NCI-H460 (cell line): Measurements from ENCODE around the gene SARDH. TPM values are rescaled to one million over a fixed set of nuclear protein-coding genes. Genes with fewer than 3 reads are reported as not detected.
"Not testable (repeated sequence)": the region's sequence is repeated elsewhere in the genome, so short reads cannot be mapped to it uniquely, and the experiment has no call there.

Source experiments
- DNase-seq: peaks from one replicate; pipeline ENCODE4 v3.0.0-alpha.2; 2016; ENCODE audit warnings: low read depth; ENCODE audit errors: extremely low read depth
- total RNA-seq: library from RNA; depleted of rRNA; stranded (reverse); fragments of >200 nt; shearing (Covaris generic); gene quantifications from 2 replicates; pipeline ENCODE4 v1.2.3, GENCODE V29; 2014

SARDH gene
- total RNA-seq, 1 experiment from 2014 or later: 0.07 TPM

GRCh38 chr9:133677126-133678010 is 60.8 kb downstream of the SARDH start:
- DNase-seq: no peak

- DNase-seq: no peak
Observed at GRCh38 chr9:133676450-133676849, 61.7 kb downstream of the SARDH start.

GRCh38 chr9:133675796-133676195 is 62.4 kb downstream of the SARDH start:
- DNase-seq: not testable (repeated sequence)

DNA sequence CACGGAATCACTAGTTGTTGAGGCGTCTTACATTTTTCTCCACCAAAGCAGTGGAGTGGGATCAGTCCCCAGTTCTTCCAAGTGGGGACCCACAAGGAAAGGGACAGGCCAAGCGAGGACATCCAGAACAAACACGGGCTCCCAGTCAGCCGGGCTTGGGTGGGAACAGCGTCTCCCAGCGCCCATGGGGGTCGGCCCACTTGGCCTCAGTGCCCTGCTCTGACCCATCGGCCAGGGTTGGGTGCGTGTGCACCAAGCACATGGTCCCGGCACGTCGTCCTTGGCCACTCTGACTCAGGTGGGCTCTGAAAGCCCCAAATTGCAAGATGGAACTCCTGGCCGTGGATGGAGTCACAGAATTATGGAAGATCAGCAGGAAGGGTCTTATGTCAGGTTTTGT is 64.1 kb downstream of the SARDH start:
- no peak for DNase-seq

DNA sequence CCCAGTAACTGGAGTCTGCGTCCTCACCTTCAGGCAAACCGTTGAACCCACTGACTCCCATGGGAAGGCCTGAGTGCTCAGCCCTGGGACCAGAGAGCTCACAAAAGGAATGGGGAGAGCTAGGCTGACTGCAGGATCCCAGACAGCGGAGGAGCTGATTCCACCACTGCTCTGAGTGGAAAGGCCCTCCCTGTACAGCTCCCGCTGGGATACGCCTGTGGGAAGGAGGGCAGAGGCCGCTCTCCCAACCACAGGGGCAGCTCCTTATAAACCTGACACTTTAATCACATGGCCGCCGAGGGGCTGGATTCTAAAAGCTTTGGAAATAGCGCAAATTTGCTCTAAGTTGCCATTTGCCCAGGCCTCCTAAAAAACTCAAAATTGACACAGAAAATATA is 64.9 kb downstream of the SARDH start:
- DNase-seq: no peak

DNA sequence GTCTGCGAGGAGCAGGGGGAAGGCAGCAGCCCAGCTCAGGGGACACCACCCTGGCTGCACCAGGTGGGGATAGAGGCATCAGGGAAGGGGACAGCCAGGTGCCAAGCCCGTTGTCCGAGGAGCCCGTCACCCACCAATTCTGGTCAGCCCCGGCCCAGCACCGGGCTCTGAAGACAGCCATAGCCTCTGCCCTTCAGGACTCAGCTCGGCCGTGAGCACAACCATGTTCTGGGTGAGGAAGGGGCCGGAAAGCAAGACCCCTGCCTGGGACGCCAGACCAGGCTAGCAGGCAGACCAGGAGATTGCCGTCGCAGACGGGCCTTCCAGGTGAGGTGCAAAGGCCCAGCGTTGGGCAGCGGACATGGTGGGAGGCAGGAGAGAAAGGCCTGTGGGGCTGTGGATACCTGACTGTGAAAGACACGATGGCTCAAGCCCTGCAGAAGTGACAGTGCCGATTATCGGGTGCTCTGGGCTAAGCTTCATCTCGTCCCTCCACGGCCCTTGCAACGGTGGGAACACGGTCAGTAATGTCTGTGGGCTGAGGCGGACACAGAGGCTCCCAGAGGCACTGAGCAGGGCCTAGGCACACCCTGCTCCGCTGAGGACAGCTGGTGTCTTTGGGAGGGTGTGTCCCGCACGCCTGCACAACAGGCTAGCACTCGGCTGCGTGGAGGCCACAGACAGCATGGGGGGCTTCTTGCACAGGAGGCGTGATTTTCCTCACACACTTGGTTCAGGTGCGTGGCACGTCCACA is 65.5 kb downstream of the SARDH start:
- no peak for DNase-seq

DNA sequence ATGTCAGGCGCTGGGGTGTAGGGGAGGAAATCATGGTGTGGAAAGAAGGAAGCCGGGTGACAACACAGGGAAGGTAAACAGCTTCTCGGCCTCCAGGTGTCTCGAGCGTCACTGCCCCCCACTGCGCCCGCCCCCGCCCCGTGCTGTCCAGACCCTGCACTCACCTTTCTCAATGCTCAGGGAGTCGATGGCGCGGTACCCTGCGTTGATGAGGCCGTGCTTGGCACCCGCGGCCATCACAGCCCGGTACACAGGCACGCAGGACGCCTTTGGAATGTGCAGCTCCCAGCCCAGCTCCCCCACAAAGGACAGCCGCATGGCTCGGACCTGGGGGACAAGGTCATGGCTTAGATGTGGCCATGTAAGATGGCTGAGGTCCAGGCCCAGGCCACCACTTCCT is 66.8 kb downstream of the SARDH start:
- no peak for DNase-seq

GRCh38 chr9:133670466-133670865 is 67.7 kb downstream of the SARDH start:
- no peak for DNase-seq

DNA sequence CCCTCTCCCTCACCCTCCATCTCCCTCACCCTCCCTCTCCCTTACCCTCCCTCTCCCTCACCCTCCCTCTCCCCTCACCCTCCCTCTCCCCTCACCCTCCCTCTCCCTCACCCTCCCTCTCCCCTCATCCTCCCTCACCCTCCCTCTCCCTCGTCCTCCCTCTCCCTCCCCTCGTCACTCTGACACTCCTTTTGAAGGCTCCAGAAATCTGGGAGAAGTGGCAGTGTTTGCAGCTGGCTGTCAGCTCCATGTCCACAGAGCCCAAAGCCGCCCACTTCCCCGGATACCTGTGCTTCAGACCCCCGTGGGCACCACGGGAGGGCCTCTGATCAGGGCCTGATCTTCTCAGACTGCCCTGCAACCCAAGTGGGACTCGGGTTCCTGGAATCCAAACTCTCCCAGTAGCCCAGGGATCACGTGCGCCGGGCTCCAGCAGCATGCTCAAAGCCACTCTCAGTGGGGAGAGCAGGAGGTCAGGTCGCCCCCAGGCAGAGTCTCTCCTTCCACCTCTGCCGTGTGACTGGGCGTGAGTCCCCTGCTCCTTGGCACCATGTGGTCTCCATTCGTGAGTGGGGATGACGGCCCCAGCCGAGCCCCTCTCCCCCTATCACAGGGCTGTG is 68.9 kb downstream of the SARDH start:
- DNase-seq: no peak

GRCh38 chr9:133667759-133668450 is 70.2 kb downstream of the SARDH start:
- DNase-seq: no peak

DNA sequence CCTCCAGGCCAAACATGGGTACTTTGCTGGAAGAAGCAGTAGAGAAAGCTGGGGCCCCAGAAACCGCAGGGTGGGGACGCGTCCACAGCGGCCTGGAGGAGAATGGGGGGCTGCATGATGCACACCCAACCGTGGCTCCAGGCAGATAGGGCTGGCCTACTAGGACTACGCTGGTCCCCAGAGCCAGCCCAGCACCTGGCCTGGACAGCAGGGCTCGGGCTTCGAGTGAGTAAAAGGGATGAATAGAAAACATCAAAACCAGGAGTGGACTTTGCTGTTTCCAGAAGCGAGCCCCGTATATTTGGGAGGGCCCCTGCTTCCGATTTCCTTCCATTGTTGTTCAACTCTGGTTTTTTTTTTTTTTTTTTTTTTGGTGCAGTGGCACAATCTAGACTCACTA is 71.3 kb downstream of the SARDH start:
- no peak for DNase-seq

GRCh38 chr9:133666387-133666786 is 71.8 kb downstream of the SARDH start:
- DNase-seq: no peak

GRCh38 chr9:133665535-133665934 is 72.6 kb downstream of the SARDH start:
- no peak for DNase-seq

GRCh38 chr9:133665096-133665495 is 73.1 kb downstream of the SARDH start:
- no peak for DNase-seq

- DNase-seq: no peak
Observed at GRCh38 chr9:133664173-133665050, 73.7 kb downstream of the SARDH start.

- DNase-seq: no peak
Observed at GRCh38 chr9:133661846-133662540, 76.2 kb downstream of the SARDH start.

DNA sequence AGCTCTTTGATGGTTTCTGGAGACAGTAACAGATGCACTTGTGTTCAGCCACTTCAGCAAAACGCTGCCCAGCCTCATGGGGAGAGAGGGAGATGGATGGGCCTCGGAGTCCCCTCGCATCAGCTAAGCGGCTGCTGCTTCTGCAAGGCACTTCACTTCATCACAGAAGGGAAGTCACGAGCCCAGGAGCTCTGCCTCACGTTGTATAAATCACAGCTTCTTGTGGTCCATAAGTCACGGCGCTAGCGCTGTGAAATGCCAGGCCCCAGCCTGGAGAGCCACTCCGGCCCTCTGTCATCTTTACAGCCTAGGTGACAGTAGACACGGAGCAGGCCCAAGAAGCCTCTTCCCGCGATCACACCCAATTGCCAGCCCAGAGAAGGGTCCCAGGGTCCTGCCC is 78.6 kb downstream of the SARDH start:
- DNase-seq: no peak

- DNase-seq: no peak
Observed at GRCh38 chr9:133658442-133659431, 79.4 kb downstream of the SARDH start.
